GM18502 (cell line): Measurements from ENCODE around the gene BANP.
"Not testable (repeated sequence)": the region's sequence is repeated elsewhere in the genome, so short reads cannot be mapped to it uniquely, and the experiment has no call there.

ENCODE experiments used
- ATAC-seq: cut with Tn5 transposase; IDR thresholded peaks from one replicate; pipeline ENCODE4 v1.9.1; 2021; ENCODE audit warnings: mild to moderate bottlenecking; ENCODE audit not compliant: unreplicated experiment, poor library complexity

The BANP gene

DNA sequence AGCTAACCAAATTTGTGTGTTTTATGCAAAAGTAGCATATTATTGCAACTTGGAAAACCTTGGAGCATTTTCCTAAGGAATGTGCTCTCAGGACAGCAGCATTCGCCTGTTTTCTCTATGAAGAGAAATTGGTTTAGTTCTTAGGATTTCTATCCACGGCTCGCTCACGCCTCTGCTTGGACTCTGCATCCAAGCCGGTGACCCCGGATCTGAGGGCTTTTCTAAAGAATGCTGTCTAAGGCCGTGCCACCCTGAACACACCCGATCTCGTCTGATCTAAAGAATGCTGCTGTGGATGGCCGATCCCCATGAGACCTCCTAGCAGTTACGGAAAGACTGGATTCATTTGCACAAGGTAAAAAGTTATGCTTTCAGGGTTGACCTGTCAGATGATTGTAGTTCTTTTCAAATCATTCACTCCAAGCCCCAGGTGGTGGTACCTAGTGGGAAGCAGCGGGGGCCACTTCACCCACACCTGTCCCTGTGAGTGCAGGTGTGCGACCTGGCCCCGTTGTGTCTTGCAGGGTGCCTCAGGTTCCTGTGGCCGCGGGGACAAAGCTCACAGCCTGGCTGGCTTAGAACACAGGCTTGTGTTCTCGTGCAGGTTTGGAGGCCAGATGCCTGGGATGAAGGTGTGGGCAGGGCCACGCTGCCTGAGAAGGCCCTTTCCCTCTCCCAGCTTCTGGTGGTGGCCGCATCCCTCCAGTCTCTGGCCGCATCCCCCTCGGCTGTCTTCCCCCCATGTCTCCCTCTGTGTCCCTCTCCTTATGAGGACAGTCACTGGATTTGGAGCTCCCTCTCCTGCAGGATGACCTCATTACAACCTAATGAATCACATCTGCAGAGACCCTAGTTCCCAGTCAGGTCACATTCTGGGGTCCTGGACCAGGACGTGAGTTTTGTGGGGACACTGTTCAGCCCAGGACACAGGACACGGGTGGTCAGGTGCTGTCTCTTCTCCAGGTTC, 71.1 kb downstream of the BANP start:
- no peak for ATAC-seq

DNA sequence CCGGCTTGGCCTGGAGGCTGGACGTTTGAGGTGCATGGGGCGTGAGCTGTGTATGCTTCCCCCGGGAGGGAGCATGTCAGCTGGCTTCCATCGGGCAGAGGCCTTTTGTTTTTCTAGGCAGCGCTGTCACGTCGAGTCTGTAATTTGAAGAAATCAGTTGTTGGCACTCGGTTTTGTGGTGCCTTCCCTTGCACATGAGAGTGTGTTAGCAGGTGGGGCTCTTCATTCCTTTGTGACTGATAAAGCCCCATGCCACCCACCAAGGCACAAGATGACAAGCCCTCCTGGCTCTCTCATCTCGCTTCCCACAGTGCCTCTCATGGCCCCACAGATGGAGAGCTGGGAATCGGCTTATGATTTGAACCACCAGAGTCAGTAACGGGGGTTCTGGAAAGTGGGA, 72.1 kb downstream of the BANP start:
- no peak for ATAC-seq

DNA sequence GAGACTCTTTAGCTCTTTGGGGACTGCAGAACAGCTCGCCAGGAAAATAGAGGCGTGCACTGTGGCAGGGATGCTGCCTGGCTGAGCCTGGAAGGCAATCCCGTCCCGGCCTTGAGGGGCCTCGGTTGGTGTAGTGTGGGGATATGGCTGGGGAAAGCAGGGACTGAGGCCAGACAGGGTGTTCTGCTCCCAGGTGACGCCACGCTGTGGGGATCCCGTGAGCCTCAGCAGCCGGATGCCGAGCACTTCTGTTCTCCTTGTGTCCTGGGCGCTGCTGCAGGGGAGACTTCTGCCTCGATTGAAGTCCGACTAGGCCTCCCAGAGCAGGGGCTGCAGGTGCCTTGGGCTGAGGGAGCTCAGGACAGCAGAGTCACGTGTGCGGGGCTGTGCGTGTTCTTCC, 72.6 kb downstream of the BANP start:
- no peak for ATAC-seq

DNA sequence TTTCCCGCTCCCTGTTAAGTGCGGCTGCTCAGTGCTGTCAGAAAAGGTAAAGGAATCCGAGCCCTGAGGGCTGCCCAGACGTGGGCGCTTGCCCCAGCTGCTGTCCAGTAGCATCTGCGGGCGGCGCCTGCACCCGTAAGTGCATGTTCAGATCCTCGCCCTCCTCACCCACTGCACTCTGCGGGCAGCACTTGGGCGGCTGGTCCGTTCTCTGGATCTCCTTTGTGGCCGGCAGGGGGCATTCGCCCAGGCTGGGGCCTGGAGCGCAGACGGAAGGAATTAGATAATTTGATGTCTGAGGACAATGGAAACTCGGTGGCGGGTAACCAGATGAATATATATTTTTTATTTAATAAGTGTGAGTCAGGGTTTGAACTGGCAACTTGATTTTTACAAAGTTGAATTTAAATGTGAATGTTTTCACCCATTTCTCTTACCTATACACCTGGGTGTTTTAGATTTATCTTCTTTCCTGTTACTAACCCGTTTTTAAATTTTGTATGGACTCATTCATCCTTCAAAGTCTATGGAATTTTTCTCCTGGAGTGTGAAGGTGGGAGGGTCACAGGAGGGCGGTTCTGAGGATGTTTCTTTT, 73.4 kb downstream of the BANP start:
- ATAC-seq: not testable (repeated sequence)

DNA sequence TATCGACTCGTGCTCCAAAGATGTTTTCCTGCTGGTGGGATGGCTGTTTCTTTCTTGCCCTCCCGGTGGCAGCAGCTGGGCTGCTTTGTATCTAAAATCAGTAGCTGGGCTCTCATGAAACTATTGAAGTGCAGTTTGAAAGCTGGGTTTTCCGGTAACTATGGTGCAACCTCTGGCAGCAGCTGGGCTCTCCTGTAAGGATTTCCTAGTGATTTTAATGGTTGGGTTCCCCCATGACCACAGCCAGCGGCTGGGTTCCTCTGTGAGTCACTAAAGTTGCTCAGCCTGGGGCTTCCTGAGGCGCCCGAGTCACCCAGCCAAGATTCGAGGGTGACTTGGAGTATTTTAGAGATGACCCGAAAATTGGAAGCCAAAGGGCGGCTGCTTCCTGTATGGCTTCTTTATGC, 73.9 kb downstream of the BANP start:
- ATAC-seq: not testable (repeated sequence)

DNA sequence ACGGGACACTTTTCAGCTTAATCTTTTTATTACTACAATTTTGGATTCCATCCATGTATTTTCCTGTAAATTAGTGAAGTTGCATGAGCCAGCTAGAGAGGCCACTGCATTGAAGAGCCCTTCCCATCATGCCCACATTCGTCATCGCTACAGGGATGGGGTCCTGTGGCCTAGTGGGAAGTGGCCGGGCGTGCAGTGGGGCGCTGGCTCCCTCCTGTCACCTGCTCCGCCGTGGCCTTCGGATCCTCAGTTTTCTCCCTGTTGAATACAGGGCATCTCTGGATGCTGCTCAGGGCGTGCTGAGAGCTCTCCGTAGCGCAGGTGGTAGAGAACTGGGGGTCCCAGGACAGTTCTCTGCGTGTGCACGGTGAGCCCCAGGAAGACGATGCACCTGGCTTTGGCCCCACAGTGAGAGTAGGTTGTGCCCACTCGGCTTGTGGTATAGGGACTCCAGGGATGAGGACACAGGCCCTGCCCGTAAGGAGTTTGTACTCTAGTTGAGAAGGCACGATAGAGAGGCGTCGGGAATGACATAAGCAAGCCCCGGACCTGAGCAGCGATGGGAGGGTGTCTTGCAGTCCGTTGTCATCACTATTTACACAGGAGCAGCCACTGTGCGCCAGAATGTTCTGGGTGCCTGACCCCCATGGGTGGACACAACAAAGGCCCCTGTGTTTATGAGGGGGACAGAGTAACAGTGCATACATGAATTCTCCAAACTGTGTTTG, 74.8 kb downstream of the BANP start:
- not testable (repeated sequence) for ATAC-seq

DNA sequence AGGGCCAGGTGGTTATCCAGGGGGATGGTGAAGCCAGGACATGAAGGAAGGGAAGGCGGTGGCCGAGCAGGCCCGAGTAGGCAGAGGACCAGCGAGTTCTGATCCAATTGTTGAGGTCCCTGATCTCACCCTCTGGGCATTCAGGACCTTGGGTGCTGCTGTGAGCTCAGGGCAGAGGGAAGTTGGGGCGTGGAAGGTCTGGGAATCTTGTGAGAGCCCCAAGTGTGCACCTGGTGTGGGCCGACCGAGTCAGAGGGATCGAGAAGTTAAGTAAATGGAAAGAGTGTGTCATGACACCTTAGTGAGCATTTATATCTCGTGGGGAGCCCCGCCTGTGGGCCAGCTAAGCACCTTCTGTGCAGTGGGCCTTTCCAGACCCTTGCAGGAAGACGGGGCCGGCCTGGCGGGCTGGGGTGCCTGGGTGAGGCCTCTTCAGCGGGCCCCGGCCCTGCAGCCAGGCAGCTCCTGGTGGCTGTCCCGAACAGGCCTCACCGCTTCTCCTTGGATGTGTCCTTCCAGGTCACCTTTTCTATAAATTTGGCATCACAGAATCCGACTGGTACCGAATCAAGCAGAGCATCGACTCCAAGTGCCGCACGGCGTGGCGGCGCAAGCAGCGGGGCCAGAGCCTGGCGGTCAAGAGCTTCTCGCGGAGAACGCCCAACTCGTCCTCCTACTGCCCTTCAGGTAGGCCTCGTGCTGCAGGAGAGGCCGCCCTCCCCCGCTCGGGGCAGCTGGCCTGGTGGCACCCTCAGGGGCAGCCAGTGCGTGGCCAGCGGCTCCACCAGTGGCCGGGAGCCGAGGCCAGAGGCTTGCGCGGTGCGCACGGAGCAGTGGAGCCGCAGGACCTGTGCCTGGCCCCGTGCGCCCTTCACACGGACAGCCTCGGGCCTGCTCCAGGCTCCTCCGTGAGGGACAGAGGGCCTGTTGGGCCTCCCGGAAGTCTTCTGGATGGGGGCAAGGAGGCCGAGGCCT, 76.0 kb downstream of the BANP start:
- no peak for ATAC-seq

DNA sequence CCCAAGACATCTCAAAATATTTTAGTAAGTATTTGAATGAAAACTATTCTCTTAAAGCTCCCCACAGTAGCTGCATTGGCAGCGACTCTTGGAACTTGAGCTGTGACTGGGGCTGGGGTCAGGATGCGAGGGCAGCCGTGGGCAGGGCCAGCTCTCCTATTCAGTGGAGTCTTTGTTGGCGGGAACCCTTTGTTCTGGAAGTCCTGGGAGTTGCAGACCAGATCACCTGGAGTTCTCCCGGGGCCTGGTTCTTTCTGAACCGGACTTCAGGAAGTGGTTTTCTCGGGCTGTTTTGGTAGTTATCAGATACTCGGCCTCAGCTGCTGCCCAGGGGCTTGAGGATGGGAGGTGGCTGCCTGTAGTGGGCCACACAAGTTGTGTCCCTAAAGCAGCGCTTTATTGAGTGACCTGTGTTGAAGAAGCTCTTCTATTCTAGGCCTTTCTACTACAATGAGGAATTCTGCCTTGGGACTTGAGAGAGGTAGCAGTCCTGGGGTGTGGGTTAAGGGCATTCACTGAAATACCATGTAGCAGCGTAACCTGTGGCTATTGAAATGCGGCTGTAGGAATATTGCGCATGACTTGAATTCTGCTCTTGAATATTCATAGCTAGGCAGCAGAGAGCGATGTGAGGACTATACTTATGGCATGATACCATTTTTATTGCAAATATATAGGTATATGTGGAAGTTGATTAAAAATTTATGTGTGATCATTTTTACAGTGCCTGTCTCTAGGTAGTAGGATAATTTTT, 77.1 kb downstream of the BANP start:
- ATAC-seq: not testable (repeated sequence)

DNA sequence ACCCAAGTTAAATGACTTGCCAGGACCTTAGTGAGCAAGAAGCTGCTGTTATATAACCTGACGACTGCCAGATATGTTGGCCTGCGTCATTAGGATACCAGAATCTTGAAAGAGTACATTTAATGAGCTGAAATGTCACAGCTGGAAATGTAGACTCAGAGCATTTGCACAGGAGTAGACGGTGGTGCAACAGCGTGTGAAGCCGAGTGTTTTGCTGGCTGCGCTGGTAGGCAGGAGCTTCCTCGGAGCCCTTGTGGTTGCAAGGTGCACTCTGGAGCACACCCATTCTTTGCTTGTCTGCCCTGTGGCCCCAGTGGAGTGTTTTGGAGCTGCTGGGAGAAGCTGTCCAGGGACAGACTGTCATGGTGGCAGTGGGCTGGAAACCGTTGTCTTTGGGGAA, 79.3 kb downstream of the BANP start:
- ATAC-seq: no peak

DNA sequence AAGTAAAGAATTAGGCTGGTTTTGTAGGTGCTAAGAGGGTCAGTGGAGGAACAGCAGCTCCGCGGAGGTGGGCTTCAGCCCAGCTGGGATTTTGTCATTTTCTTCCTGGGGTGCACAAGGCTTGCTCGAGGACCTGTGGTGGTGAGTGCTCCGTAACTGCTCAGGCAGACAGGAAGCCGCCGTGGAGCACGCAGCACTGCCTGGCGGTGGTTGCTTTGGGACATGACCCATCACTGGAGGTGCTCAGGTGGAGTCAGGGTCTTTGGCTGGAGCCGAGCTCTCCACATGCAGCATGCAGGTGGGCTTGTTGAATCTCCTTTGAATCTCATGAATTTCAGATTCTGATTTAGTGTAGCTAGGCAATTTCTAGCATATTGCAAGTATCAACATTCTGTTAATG, 79.7 kb downstream of the BANP start:
- not testable (repeated sequence) for ATAC-seq

DNA sequence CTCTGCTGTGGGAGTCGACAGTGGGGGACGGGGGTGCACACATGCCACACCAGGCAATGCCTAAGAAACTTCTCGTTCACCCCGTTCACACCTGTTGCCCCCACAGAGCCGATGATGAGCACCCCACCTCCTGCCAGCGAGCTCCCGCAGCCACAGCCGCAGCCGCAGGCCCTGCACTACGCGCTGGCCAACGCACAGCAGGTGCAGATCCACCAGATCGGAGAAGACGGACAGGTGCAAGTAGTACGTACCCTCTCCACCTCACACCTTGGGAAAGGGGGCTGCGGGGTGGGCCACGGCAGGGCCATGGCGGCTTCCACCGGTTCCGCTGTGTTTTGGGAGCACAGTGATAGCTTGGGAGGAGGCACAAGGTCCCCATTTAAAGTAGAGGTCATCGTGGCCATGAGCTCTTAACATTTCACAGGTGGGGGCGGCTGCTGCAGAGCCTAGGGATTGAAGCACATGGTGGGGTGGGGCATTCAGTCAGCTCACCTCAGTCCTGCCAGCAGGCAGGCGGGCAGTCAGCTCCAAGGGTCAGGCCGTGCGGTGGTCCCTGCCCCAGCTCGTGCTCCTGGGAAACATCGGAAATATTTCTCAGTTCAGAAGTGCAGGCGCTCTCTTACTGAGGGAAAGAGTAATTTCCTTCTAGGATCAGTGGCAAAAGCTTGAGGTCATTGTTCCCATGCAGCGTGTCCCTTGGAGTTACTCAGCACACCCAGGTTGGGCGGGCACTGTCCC, 81.9 kb downstream of the BANP start:
- ATAC-seq: not testable (repeated sequence)

DNA sequence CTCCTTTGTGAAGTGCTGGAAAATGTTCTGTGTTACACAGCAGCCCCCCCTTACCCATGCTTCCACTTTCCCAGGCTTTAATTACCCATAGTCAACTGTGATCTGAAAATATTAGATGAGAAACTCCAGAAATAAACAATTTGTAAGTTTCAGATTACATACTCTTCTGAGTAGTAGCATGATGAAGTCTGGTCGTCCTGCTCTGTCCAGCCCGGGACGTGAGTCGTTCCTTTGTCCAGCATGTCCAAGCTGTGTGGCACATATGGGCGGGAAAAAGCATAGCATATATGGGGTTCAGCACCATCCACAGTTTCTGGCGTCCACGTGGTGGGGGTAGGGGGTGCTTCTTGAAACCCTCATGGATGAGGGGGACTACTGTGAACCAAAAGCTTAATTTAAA, 83.5 kb downstream of the BANP start:
- no peak for ATAC-seq

DNA sequence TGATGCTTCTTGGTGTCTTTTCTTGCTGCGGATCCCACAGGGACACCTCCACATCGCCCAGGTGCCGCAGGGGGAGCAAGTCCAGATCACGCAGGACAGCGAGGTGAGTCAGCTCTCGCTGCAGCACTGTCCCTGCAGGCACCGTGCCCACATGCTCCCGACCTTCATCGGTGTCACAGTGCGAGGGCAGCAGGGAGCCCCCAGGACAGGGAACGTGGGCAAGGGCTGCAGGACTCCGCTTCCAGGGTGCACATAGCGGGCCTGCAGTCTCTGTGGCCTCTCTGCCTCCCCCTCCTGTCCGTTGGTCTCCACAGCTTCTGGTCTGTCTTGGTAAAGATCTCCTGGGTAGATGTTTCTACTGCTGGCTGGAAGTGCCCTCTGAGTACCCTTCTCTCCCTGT, 84.1 kb downstream of the BANP start:
- ATAC-seq: no peak

DNA sequence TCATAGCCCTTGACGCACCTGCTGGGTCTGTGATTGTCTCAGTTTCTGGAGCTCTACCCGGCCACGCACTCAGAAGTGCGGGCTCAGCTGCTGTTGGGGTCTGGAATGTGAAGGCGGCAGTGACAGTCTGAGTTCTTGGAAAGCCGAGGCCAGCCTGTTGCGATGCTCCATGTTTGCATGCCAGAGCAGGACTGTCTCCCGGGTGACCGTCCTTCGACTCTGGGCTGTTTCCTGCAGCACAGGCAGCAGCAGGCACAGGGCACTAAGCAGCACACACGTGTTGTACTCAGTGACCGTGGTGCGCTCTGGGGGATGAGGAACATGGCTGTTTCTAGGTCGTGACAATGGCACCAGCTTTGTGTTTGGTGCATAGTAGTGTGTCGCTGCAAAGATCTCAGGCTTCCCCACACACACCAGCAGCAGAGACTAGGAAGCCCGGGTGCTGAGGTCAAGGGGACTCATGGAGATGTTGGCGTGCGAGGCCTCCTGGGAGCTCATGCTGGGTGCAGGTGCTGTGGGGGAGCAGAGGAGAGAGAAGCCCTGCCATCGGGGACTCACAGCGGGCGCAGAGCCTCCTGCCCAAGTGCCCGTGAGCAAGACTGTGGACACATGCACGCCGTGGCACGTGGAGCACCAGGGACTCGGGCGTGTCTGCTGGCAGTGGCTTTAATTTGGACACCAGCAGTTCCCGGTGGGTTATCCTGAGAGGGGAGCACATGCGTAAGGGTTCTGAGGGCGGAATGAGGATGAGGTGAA, 84.8 kb downstream of the BANP start:
- ATAC-seq: not testable (repeated sequence)

DNA sequence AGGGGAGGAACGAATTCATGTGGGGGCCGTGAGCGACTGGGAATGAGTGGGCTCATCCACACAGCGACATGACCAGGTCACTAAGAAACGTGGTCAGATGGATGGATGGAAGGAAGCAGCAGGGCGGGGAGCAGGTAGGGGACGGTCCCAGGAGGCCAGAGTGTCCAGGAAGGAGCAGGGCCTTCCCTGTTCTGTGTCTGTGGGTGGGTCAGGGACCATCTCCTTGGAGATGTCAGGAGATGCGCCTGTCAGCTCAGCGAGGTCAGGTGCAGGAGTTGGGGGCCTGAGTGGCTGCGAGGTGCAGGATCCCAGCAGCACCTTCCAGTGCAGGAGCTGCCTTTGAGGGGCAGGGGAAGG, 85.4 kb downstream of the BANP start:
- ATAC-seq: not testable (repeated sequence)

DNA sequence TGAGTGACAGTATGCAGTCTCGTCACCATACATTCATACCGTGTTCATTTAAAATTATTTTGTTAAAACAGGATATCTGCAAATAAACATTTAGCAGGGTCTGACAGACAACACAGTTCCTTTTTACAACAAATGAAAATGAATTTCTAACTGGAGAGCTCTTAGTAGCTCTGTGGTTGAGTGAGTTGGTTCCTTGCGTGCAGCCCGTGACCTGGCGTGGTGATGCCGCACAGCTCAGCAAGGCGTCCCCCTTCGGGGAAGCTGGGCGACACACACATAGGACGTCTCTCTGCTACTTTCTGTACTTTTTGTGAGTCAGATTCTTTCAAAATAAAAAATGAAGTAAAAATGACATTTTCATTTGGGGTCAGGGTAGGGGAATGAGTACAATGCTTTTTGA, 86.1 kb downstream of the BANP start:
- not testable (repeated sequence) for ATAC-seq

DNA sequence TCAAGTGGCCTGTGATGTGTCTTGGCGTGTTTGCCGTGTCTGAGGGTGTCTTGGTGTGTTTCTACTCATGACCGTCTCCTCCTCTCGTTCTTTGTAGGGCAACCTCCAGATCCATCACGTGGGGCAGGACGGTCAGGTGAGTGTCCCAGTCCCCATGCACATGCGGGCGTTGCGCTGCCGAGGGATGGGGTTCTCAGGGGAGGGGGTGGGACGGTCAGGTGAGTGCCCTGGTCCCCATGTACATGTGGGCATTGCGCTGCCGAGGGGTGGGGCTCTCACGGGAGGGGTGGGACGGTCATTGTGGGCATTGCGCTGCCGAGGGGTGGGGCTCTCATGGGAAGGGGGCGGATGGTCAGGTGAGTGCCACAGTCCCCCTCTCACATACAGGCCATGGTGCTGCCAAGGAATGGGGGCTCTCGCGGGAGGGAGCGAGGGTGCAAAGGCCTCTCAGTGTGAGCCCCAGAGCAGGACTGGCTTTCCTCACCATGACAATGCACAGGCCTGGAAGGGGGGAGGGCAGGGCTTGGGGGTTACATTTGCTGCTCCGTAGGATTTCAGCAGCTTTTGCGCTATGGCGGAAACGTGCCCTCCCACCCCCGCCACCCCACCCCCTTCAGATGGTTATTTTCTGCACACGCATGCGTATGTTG, 86.8 kb downstream of the BANP start:
- not testable (repeated sequence) for ATAC-seq
